HCT116 (cell line): Measurements from ENCODE around the gene FLNA. TPM values are rescaled to one million over a fixed set of nuclear protein-coding genes. Genes with fewer than 3 reads are reported as not detected.

Source experiments
- ATAC-seq: fragments of 200-7000 bp; cut with Tn5 transposase; 2 replicates; pipeline ENCODE4 v1.9.1; 2020; ENCODE audit warnings: mild to moderate bottlenecking, moderate library complexity
- BruUV-seq: library from RNA; stranded (reverse); fragments of 400-500 nt; replicated peaks from 2 replicates; lab custom pipeline; 2021; lab: Mats Ljungman, UMichigan
- CTCF ChIA-PET: fragments of 300-600 bp; sonication (Branson Sonifier 250); formaldehyde crosslinking; loops from one replicate; lab custom pipeline; 2021; ENCODE audit warnings: antibody characterized with exemption; lab: Charles Lee
- POLR2A ChIA-PET: fragments of 300-600, 350-600 bp; sonication (Branson Sonifier 250); formaldehyde crosslinking; loops from one replicate; lab custom pipeline; 2021; ENCODE audit warnings: antibody characterized with exemption; lab: Charles Lee
- RAD21 ChIA-PET, 2 experiments: fragments of 300-600 bp; sonication (Branson Sonifier 250); formaldehyde crosslinking; loops; one replicate each; lab custom pipeline; 2023; ENCODE audit warnings: low total read pairs in 2 of 2; ENCODE audit not compliant: uncharacterized antibody in 2 of 2, unreplicated experiment in 2 of 2, low non-redundant PET in 1 of 2; lab: Charles Lee
- DNase-seq: peaks from one replicate; pipeline ENCODE4 v3.0.0-alpha.2; 2010; ENCODE audit warnings: low read depth, low spot score
- H2AFZ ChIP-seq: fragments of 200-600 bp; shearing (Covaris generic), sonication (generic); 2 replicates; pipeline ENCODE4 v1.6.1; 2017; ENCODE audit warnings: low read depth, mixed run types, mixed read lengths, antibody characterized with exemption, low read length; ENCODE audit not compliant: poor library complexity, severe bottlenecking
- H3K27ac ChIP-seq: 2 replicates; pipeline ENCODE4 v1.5.1; 2012; ENCODE audit warnings: low read depth, low read length
- H3K27me3 ChIP-seq: fragments of 200-600 bp; sonication (generic); 2 replicates; pipeline ENCODE4 v1.6.1; 2016; ENCODE audit warnings: mixed run types, low read length, mixed read lengths; ENCODE audit not compliant: insufficient read depth
- H3K36me3 ChIP-seq, 2 experiments: fragments of 200-500 bp in 1 of 2; fragments of 200-600 bp in 1 of 2; sonication (Bioruptor generic) in 1 of 2; sonication (generic) in 1 of 2; 2 replicates each; pipeline versions ENCODE4 v1.5.1 to v1.6.1; 2014 to 2016; ENCODE audit warnings: low read length in 2 of 2, inconsistent platforms in 1 of 2, mixed read lengths in 1 of 2, mixed run types in 1 of 2; ENCODE audit not compliant: insufficient read depth in 2 of 2, control insufficient read depth in 1 of 2
- H3K4me1 ChIP-seq, 2 experiments: fragments of 200-600 bp in 1 of 2; sonication (generic) in 1 of 2; 2 replicates each; pipeline versions ENCODE4 v1.5.1 to v1.6.1; 2012 to 2017; ENCODE audit warnings: low read length in 2 of 2, inconsistent platforms in 1 of 2, mild to moderate bottlenecking in 1 of 2, mixed read lengths in 1 of 2, mixed run types in 1 of 2, moderate library complexity in 1 of 2; ENCODE audit not compliant: insufficient read depth in 2 of 2, control insufficient read depth in 1 of 2
- H3K4me2 ChIP-seq: fragments of 200-600 bp; sonication (generic); 2 replicates; pipeline ENCODE4 v1.6.1; 2017; ENCODE audit warnings: mixed run types, low read length, mixed read lengths
- H3K4me3 ChIP-seq, 2 experiments: fragments of 200-600 bp in 1 of 2; sonication (generic) in 1 of 2; replicated peaks in 1 of 2; 2 replicates each; pipeline ENCODE4 v1.5.1; 2011 to 2016; ENCODE audit warnings: low read length in 2 of 2, control low read depth in 1 of 2, low read depth in 1 of 2, mild to moderate bottlenecking in 1 of 2, mixed read lengths in 1 of 2, mixed run types in 1 of 2
- H3K79me2 ChIP-seq: fragments of 200-600 bp; sonication (generic); 2 replicates; pipeline ENCODE4 v1.6.1; 2017; ENCODE audit warnings: mild to moderate bottlenecking, mixed run types, low read length, moderate library complexity, mixed read lengths; ENCODE audit not compliant: insufficient read depth
- H3K9ac ChIP-seq: fragments of 200-600 bp; sonication (generic); 2 replicates; pipeline ENCODE4 v1.6.1; 2016; ENCODE audit warnings: low read length, mixed read lengths
- H3K9me2 ChIP-seq: fragments of 200-600 bp; sonication (generic), shearing (Covaris generic); 2 replicates; pipeline ENCODE4 v1.6.1; 2017; ENCODE audit warnings: mixed run types, mild to moderate bottlenecking, moderate library complexity; ENCODE audit not compliant: insufficient read depth
- H3K9me3 ChIP-seq, 2 experiments: fragments of 200-500 bp in 1 of 2; fragments of 200-600 bp in 1 of 2; sonication (Bioruptor generic) in 1 of 2; sonication (generic) in 1 of 2; 2 replicates each; pipeline ENCODE4 v1.6.1; 2014 to 2017; ENCODE audit warnings: low read length in 2 of 2, mixed read lengths in 2 of 2, inconsistent platforms in 1 of 2, low read depth in 1 of 2, mild to moderate bottlenecking in 1 of 2, mixed run types in 1 of 2, moderate library complexity in 1 of 2; ENCODE audit not compliant: control insufficient read depth in 1 of 2, insufficient read depth in 1 of 2
- H4K20me1 ChIP-seq: fragments of 200-600 bp; sonication (generic), shearing (Covaris generic); 2 replicates; pipeline ENCODE4 v1.6.1; 2017; ENCODE audit warnings: mixed run types, mild to moderate bottlenecking, moderate library complexity; ENCODE audit not compliant: insufficient read depth
- EZH2 ChIP-seq: fragments of 200-600 bp; sonication (generic); IDR thresholded peaks from 2 replicates; pipeline ENCODE4 v1.6.1; 2017; ENCODE audit warnings: antibody characterized with exemption, mixed run types
- EZH2phosphoT487 ChIP-seq: fragments of 200-600 bp; IDR thresholded peaks from 2 replicates; pipeline ENCODE4 v1.6.1; 2018; ENCODE audit warnings: antibody characterized with exemption, borderline replicate concordance
- SP1 ChIP-seq: IDR thresholded peaks from 2 replicates; pipeline ENCODE4 v1.6.1; 2012; ENCODE audit warnings: low read depth
- SRF ChIP-seq: IDR thresholded peaks from 2 replicates; pipeline ENCODE4 v1.6.1; 2012; ENCODE audit warnings: low read depth
- YY1 ChIP-seq: IDR thresholded peaks from 2 replicates; pipeline ENCODE4 v1.6.1; 2011; ENCODE audit warnings: low read length, low read depth, moderate library complexity, mild to moderate bottlenecking; ENCODE audit not compliant: insufficient replicate concordance; ENCODE audit errors: extremely low read depth
- ZFX ChIP-seq: fragments of 450-650 bp; IDR thresholded peaks from 2 replicates; pipeline ENCODE4 v1.6.1; 2017
- ZNF274 ChIP-seq: fragments of 200-500 bp; sonication (Bioruptor generic); IDR thresholded peaks from 2 replicates; pipeline ENCODE4 v1.6.1; 2014; ENCODE audit warnings: mild to moderate bottlenecking, low read depth, low read length, inconsistent platforms
- intact Hi-C: fragments of 100-400 bp; cut with micrococcal nuclease; formaldehyde crosslinking; loops from 2 replicates; pipeline ENCODE4 v1.10.0; 2022
- total RNA-seq: library from RNA; stranded (reverse); gene quantifications from one replicate; pipeline ENCODE4 v1.2.1, GENCODE V29; 2021; ENCODE audit not compliant: unreplicated experiment
- TF ChIP-seq, protein P1 (sequence below): IDR thresholded peaks from 2 replicates; pipeline ENCODE4 v1.6.1; 2012
- TF ChIP-seq, protein P2 (sequence below): IDR thresholded peaks from 2 replicates; pipeline ENCODE4 v1.6.1; 2012

Gene FLNA
- total RNA-seq, 1 experiment from 2014 or later = 546 TPM

DNA sequence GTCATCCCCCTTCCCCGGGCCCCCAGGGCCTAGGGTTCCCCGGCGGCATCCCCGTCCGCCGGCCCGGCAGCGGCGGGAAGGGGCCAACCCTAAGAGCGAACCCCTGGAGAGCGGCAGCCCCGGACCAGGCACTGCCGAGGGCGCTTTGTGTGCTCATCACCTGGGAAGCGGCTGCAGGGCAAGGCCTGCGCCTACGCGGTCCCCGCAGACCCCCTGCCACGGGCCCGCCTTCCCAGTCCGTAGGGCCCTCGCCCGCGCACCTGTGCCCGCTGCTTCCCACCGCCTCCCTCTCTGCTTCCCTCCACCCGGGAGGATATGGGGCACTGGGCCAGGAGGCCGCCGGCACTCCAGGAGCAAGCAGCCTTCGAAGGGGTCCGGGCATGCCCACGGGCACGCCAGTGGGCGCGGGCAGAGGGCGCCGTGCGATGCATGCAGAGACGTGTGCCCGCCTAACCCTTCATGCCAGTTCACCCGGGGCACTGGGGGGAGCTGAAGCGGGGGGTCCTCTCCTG, 2.6 kb downstream of the FLNA start:
- Histone ChIP-seq H3K27me3 (no peaks in the 10 kb centered on the region), H4K20me1 (no peaks in the 10 kb centered on the region), H3K9ac (no peak overlapping the region; the same call in 1 of the 2 replicates), H3K27ac (peak overlapping the region; percentile 53), H3K9me3 (no peaks in the 10 kb centered on the region), H3K79me2 (peaks cover 40% of the 10 kb centered on the region), H3K4me1 (peaks cover 14 to 54% of the 10 kb centered on the region in 2 experiments), H3K4me3 (peak overlapping the region in 1 of 2 experiments; percentile 26; a peak in 1 of 4 replicates), H2AFZ (no peak overlapping the region), H3K4me2 (peak overlapping the region; percentile 48), H3K9me2 (no peaks in the 10 kb centered on the region), H3K36me3 (peaks cover 6 to 11% of the 10 kb centered on the region in 2 experiments; a peak in 2 of 4 replicates)
- TF ChIP-seq ZNF274 (no peak), ZFX (no peak; the same call in 1 of the 2 replicates), YY1 (no peak), SRF (no peak), EZH2phosphoT487 (no peak), SP1 (no peak), EZH2 (no peak)
- TF ChIP-seq, protein P1, sequence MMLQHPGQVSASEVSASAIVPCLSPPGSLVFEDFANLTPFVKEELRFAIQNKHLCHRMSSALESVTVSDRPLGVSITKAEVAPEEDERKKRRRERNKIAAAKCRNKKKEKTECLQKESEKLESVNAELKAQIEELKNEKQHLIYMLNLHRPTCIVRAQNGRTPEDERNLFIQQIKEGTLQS = no peak
- TF ChIP-seq, protein P2, sequence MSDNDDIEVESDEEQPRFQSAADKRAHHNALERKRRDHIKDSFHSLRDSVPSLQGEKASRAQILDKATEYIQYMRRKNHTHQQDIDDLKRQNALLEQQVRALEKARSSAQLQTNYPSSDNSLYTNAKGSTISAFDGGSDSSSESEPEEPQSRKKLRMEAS = no peak
- no TSS peak for BruUV-seq
- DNase-seq (no peak), ATAC-seq (no peak)
- CTCF ChIA-PET = no interaction called here
- RAD21 ChIA-PET = no interaction called here
- POLR2A ChIA-PET = no interaction called here
- intact Hi-C loops = no loop called here
